NCI-H1048 (cell line): Measurements from ENCODE around the gene EREG.
A peak's percentile ranks its signal among the peaks of the same experiment; 100 is the strongest.
"Not testable (repeated sequence)": the region's sequence is repeated elsewhere in the genome, so short reads cannot be mapped to it uniquely, and the experiment has no call there.

Source experiments
- DNase-seq: peaks from one replicate; lab custom pipeline; 2025; lab: John Stamatoyannopoulos, UW

EREG gene, protein sequence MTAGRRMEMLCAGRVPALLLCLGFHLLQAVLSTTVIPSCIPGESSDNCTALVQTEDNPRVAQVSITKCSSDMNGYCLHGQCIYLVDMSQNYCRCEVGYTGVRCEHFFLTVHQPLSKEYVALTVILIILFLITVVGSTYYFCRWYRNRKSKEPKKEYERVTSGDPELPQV

DNA sequence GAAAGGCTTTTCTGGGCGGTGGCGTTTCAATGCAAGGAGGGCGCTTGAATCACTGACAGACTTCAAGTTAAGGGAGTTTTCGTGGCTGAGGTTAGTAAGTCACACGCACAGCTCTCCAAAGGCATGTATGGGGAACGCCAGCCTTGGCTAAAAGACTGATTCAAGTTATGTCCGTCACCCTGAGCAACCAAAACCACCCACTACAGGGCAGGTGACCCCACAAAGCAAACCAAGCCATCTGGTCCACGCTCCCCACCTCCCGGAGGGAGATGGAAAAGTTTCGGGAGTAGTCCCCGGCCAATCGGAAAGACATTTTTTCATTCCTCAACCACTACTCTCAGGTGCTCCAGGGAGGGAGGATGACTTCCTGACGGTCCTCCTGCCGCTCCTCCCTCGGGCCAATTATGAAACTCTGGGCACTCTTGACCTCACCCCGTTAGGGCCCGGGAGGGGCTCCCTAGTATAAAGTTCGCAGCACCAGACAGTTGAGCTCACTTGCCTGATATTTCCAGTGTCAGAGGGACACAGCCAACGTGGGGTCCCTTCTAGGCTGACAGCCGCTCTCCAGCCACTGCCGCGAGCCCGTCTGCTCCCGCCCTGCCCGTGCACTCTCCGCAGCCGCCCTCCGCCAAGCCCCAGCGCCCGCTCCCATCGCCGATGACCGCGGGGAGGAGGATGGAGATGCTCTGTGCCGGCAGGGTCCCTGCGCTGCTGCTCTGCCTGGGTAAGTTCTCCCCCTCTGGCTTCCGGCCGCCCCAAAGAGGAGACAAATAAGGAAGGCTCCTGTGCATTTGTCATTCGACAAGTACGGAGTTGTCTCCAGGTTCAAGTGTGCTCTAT lies at the start of gene EREG:
Gene EREG, plus strand, starts transcription at position 494 of the 840 bp plus-strand sequence. Its CDS starts 164 bp downstream, at position 658.
- DNase-seq: no peak

DNA sequence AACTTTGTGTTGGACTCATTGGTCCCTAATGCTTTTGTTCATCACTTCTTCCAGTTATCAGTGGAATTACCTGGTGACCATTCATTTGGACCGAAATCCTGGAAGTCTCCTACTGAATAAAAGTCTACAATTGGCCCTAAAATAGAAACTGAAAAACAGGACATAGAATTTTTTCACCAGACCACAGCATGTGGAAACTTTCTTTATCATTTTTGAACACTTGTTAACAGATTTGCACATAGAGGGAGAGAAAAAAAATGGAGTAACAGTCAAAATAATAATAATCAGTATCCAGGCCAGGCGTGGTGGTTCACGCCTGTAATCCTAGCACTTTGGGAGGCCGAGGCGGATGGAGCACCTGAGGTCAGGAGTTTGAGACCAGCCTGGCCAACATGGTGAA lies 49.6 kb upstream of the EREG start:
- no peak for DNase-seq

DNA sequence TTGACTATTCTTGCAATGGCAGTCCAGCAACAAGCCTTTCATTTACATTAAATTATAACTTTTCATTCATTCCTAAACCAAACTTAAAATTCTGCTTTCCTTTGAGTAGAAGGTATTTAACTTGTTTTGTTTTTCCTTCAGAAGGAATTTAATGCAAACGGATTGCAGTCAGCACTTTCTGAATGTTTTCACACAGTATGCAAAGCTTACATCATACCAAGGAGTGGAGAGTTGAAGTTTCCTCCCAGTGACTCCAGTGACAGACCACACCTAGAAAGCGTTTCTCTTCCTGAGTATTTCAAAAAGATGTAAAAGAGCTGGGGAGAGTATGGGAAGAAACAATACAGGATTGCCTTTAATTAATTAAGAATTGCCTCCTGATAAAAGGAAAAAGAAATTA lies 48.5 kb upstream of the EREG start:
- DNase-seq: no peak

DNA sequence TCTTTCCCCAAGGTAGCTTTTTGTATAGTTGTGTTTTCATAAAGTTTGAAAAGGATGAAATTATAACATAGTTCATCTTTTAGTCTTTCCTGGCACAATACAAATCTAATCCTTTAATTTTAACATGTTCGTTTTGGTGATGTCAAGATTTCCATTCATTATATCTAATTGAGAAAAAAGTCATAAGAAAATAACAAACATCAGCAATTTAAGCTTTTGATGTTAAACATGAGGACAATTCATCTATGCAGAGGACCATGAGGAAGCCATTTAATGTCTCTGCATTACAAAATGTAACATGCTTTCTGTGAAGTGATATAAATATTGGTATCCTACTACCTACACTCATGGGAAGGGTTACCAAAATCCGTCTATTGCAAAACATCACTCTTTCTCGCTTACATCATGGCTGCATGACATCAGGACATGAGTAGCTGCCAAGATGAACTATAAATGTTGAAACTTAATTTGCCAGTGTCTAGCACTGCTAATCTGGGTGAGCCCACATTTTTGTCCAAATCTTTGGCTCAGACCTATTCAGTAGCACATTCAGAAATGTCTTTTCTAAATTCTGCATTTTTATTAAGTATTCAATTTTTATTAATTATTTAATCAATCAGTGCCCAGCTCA lies 47.2 kb upstream of the EREG start:
- no peak for DNase-seq

DNA sequence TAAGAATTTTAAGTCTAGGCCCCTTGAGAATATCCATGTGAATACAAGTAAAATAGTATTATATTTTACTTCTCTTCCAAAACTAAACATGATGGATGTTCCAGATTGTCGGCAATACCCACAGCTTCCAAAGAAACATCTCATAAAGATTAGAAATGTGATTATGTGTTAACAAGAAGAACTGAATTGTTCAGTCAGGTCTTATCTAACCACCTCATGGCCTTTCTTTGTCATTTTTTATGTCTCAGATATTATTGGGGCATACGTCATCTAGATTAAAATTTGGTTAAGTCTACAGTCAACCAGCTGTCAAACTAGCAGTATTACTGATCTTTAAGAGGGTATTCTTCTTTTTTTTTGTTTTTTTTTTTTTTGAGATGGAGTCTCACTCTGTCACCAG lies 46.7 kb upstream of the EREG start:
- DNase-seq: no peak

DNA sequence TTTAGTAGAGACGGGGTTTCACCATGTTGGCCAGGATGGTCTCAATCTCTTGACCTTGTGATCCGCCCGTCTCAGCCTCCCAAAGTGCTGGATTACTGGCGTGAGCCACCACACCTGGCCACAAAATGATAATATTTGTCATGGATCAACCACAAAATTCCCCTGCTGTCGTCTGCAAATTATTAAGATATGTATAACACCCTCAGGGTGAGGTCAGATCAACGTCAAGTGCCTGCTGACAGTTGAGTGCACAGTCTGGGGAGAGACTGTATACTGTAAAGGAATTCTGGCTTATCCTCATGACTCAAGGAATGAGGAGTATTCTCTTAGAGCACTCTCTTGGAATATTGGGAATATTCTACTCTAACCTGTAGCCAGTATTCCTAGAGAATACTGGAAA lies 45.5 kb upstream of the EREG start:
- DNase-seq: no peak

DNA sequence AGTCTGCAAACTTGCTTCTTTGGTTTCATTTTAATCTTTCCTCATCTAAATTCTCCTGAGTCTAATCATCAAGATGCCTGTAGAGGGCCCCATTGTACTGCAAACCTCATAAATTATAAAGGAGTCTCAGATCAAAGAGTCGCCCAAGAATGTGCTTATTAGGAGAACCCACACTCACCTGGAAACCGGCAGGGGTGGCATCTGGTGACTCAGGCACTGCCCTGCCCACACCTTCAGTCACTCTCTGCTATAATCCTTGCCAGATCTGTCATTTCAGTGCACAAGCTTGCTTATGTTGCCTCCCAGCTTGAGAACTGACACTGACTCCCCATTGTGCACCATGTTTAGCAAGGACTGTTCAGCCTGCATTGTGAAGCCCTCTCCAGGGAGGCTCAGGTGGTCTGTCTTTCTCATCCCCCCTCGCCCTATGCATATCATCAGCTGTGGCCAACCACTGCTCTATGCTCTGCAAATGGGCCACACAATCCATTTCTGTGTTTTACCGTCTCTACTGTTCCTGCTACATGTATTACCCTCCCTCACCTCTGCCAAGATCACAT lies 44.3 kb upstream of the EREG start:
- DNase-seq: peak; percentile 22

DNA sequence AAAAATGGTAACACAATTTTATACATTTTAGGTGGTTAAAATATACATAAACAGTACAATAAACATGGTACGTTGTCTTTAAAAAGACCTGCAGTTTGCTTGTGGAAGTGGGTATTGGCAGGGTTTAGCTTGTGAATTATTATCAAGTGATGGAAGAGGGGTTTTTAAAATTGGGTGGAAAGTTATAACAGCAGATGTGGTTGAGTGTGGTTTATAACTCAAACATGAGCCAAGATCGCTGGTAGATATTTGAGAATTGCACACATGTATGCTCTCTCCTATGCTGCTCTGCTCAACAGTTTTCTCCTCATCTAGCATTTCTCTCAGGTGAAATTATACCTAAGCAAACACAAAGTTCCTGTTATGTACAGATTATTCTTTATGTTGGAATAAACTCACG lies 42.6 kb upstream of the EREG start:
- no peak for DNase-seq

DNA sequence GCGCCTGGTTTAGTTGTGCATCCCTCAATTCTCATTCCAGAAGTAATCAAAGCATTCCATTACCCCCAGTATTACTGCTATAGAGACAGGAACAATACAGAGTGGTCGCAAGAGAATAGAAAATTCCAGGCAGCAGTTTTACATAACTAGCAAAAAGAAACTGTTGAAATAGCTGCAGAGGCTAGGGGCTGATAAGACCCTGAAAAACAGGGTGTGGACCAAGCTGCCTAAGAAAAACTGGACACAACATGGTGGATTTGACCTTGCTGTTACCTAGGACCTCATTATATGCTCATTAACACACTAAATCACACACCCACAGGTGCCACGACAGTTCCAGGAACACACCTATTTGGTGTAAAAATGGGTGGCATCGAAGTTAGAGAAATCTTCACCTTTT lies 41.3 kb upstream of the EREG start:
- DNase-seq: no peak

DNA sequence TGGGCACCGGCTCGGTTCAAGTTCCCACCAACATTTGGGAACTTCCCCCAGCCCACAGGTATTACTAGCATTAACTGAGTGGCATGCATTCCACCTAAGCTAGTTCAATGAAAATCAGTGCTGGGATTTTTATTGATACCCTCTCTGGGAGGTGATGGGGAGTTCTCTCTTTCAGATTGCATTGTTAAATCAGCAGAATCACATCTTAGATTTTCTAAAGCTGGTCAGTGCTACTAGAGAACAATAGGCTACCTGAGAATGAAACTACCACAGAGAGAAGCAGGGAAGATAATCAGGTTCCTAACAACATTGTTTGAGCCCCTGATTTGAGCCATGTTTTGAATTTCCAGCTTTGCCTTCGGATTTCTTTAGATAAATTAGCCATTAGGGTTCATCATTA lies 40.7 kb upstream of the EREG start:
- DNase-seq: no peak

DNA sequence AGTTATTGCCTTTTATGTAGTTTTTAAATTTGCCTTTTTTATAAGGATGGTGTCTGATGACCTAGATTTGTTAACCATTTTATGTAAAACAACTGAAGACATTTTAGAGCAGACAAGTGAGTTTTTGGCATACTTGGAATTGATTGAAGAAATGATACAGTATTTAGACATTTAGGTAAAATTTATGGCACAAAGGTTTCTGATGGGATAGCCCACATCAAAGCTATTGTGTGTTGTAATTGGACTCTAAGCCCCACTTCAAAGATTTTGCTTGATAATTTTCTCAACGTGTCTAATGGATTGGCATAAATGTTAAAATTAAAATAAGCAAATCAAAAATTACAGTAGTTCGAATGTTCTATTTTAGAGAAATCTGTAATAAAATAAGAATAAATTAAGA lies 39.1 kb upstream of the EREG start:
- DNase-seq: no peak

DNA sequence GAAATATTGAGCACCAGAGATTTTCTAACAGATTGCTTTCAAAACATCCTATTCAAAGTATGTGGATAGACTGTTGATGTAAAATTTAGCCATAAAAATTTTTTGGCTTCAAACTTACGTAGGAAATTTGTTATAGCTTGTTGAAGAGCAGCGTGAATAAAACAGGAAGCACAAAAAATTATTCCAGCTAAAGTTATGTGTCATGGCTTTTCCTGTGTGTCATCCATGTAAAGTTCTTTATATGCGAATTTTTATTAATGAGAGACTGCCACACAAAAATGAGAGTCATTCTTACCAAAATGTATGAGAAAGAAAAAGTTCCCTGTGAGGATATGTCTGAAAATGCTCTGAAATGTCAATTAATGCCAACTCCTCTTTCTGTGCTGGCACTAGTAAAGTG lies 37.2 kb upstream of the EREG start:
- DNase-seq: no peak

DNA sequence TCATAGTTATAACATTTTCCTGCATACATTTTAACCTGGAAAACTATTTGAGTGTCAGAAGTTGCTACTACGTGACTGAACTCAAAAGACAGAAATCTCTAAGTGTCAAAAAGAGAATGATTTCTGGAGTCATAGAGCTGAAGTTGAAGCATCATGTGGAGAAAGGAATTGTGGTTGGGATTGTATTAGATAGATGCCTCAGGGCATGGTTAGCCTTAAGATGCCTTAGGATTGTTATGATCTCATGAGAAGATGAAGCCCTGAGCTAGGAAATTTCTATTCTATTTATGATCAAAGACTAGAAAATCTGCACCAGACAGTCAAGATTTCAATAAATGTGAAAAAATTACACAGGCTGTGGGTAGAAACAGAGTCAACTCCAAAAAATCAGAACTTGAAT lies 36.4 kb upstream of the EREG start:
- DNase-seq: no peak

DNA sequence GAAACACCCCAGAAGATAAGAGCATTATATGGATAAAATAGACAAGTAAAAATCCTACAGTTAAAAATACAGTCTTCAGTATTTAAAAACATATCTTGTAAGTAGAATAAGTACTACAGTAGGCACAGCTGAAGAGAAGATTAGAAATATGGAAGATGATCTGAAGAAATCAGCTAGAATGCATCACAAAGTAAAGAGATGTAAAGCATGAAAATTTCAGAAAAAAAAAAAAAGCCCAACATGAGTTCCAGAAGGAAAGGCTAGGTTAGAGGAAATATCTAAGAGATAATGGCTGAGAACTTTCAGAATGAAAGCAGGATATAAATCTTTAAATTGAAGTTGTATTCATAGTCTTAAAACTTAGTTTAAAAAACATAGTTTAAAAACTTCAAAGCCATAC lies 35.6 kb upstream of the EREG start:
- no peak for DNase-seq

DNA sequence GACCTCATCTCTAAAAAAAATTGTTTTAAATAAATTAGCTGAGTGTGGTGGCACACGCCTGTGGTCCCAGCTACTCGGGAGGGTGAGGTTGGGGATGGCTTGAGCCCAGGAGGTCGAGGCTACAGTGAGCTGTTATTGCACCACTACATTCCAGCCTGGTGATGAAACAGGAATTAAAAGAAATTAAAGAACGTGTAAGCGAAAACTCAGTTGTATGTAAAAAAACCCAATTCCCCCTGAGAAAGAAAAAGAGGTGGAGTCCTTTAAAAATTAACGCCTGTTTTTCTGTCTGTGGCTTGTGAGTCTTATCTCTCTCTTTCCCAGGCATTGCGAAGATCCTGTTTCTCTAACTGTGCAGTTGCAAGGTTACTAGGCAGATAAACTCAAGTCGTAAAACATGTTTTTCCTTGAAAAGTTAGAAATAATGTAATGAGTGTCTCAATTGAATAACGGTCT lies 34.6 kb upstream of the EREG start:
- DNase-seq: no peak

DNA sequence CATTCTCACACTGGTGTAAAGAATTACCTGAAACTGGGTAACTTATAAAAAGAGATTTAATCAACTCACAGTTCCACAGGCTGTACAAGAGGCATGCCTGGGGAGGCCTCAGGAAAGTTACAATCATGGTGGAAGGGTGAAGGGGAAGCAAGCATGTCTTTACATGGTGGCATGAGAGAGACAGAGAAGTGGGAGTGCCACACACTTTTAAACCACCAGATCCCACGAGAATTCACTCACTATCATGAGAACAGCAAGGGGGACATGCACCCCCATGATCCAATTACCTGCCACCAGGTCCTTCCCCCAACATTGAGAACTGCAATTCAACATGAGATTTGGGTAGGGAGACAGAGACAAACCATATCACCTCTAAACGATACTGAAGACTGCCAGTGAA lies 33.7 kb upstream of the EREG start:
- DNase-seq: no peak

DNA sequence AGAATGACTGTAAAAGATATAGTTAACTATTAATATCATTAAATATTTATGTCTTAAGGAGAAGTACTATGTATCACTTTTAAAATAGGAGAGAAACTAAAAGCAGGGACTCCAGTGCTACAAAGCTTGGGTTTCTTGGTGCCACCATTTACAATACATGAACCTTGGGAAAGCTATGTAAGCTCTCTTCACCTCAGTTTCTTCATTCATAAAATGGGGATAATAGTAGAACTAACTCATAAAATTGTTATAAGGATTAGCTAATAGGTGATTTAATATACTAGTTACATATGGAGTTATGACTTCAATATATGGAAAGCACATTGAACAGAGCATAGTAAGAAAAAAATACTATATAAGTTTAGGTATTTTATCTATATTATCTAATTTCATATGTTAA lies 33.0 kb upstream of the EREG start:
- no peak for DNase-seq

DNA sequence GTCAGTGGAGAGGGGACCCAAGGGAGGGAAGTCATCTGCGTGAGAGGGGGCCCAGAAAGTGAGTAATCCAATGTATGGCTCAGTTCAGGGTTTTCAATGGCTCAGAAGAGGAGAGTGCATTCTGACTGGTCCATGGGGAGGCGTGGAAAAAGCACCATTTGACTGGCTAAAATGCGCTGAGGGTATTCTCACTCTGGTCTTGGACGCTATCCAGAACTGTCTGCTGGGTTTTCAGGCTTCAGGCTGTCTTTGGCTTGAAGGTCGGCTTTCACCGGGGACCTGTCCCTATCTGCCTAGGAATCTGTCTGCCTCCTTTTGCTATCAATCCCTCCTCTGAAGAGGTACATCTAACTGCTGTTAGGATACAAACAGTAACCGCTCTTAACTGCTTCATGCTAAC lies 30.3 kb upstream of the EREG start:
- no peak for DNase-seq

DNA sequence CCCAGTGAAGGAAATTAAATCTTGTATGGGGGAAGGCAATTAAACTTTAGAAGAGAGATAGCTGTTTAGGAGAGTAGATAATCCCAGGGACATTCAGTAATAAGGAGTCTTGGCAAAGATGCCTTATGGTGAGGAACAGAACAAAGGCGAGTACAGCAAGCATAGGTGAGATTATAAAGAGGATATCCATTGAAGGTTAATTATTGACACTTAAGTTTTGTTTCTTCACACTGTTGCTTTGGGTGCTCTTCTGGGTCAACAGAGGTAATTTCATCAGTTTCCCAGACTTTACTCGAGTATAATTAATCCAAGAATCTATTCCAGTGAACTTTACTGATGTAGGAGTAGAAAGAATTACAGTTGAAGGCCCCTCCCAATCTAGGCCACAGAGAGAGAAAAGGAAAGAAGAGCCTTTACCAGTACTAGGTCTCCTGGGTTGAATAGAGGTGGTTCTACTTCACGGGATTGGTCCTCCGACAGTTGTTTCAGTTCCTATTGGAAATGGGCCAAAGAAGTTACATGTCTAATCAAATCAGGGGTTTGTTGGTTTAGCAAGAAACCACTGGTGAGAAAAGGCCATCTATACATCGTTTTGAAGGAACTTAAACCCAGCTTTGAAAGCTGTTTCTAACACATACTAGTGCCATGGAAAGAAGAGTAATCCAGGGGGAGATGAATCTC lies 29.5 kb upstream of the EREG start:
- no peak for DNase-seq

DNA sequence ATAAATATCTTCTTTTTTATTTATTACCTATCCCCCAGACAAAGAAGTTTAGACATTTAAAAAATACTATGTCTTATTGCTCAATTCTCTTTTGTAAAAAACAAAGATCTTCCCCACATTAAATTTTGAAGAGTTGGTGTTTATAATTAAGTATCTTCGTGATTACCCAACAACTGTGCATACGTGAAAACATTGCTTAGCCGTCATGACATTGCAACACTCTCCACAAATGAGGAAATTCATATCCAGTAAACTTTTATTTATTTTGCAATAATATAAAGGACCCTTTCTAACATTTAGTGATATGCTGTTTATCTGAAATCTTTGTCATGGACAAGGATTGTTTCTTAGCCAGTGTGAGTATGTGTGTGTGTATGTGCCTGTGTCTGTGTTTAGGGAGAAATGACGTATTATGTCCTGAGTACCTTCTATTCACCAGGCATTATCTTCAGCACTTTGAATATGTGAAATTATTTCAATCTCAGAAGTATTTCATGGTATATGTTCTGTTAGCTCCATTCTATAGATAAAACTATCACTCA lies 26.1 kb upstream of the EREG start:
- DNase-seq: no peak

DNA sequence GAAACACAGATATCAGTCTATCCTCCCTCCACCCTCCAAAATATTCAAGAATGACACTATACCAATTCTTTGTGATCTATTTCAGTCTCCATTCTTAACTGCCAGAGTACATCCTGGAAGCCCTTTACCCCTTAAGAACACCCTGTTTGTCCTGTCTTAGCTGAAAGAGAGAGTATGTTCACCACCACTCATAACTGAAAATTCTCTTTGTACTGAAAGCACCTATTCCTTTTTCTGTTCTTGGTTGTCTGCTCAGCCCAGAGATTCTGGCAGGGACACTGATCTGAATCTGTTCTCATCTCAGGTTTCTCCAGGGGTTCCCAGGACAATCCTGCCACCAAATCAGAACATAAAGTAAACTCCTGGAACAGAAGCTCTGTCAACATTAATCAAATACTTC lies 25.4 kb upstream of the EREG start:
- no peak for DNase-seq

DNA sequence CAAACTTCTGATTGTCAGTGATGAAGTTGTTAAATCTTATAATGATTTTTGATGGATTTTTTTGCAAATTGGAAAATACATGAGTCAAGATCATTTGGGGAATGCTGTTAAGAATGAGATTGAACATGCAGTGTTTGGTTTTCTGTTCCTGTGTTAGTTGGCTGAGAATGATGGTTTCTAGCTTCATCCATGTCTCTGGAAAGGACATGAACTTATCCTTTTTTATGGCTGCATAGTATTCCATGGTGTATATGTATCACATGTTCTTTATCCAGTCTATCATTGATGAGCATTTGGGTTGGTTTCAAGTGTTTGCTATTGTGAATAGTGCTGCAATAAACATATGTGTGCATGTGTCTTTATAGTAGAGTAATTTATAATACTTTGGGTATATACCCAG lies 24.5 kb upstream of the EREG start:
- DNase-seq: not testable (repeated sequence)
